T-helper 17 cell (primary cell): Measurements from ENCODE around the gene FRY. TPM values are rescaled to one million over a fixed set of nuclear protein-coding genes. Genes with fewer than 3 reads are reported as not detected.
A peak's percentile ranks its signal among the peaks of the same experiment; 100 is the strongest.

Experiments used
- ATAC-seq: fragments of 150-1000 bp; cut with Tn5 transposase; 2 replicates; pipeline ENCODE4 v1.10.0; 2021; ENCODE audit warnings: mild to moderate bottlenecking, moderate library complexity
- DNase-seq, 3 donors: peaks; one replicate each; pipeline versions ENCODE4 v3.0.0 to v3.0.0-alpha.2; 2020 to 2021
- H3K9me3 ChIP-seq: one replicate; pipeline ENCODE4 v1.7.0; 2013; ENCODE audit warnings: low read length, mild to moderate bottlenecking; ENCODE audit not compliant: control insufficient read depth, poor library complexity, severe bottlenecking
- H3K27ac Mint-ChIP-seq: one replicate; pipeline ENCODE4 v1.8.0; 2022; ENCODE audit warnings: mild to moderate bottlenecking, moderate library complexity, mixed read lengths
- H3K27me3 Mint-ChIP-seq: one replicate; pipeline ENCODE4 v1.8.0; 2022; ENCODE audit warnings: mixed read lengths
- H3K36me3 Mint-ChIP-seq: one replicate; pipeline ENCODE4 v1.8.0; 2022; ENCODE audit warnings: low read depth, mixed read lengths
- H3K4me1 Mint-ChIP-seq: one replicate; pipeline ENCODE4 v1.8.0; 2022; ENCODE audit warnings: mild to moderate bottlenecking, mixed read lengths
- H3K4me3 Mint-ChIP-seq: one replicate; pipeline ENCODE4 v1.8.0; 2022; ENCODE audit warnings: mild to moderate bottlenecking, moderate library complexity, mixed read lengths
- total RNA-seq, 4 donors: library from RNA in 2 of 4; stranded (reverse) in 2 of 4; gene quantifications; one replicate each; pipeline ENCODE4 v1.2.3 and lab custom pipeline; 2022 to 2026

Gene FRY
- total RNA-seq, 2 donors from 2014 or later, result 46.3 to 68.8 TPM

DNA sequence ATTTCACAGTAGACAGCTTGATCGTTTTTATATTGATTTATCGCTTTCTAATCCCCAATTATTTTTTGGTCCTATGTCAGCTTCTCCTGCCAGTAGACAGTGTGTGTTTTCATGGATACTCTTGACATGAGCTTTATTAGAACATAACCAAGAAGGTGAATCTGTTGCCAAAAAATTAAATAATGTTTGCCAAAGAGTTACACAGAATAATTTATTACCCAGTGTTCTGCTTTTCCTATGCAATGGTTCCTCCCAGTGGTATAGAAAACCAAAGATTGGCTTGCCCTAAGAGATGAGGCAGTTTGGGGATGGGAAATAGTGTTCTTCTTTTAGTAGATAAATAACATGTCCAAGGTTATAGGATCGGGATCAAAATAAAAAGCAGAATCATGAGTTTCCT lies 8.5 kb upstream of the FRY start:
- no peak overlapping the region for H3K4me3 Mint-ChIP-seq
- ATAC-seq (no peak), DNase-seq (no peak)
- H3K4me1 Mint-ChIP-seq, result peaks cover 9% of the 10 kb centered on the region
- no peak overlapping the region for H3K27ac Mint-ChIP-seq
- H3K27me3 Mint-ChIP-seq, result no peaks in the 10 kb centered on the region
- no peaks in the 10 kb centered on the region for H3K36me3 Mint-ChIP-seq
- H3K9me3 ChIP-seq, result no peaks in the 10 kb centered on the region

DNA sequence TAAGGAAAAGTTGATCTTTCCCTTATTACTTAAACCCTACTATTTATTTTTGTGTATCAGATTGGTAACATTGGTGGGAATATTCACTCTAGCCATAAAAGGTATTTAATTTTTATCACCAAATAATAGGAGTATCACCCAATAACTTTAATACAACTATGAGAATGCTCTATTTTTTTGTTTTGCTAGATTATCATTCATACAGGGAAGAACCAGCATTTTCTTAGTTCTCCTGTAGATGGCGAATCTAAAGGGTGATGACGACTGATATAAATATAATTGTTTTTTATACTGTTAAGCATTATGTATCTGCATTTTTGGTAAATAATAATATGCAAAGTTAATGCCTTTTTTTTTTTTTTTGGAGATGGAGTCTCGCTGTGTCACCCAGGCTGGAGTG lies 7.9 kb upstream of the FRY start:
- no peaks in the 10 kb centered on the region for H3K27me3 Mint-ChIP-seq
- peaks cover 12% of the 10 kb centered on the region for H3K4me1 Mint-ChIP-seq

DNA sequence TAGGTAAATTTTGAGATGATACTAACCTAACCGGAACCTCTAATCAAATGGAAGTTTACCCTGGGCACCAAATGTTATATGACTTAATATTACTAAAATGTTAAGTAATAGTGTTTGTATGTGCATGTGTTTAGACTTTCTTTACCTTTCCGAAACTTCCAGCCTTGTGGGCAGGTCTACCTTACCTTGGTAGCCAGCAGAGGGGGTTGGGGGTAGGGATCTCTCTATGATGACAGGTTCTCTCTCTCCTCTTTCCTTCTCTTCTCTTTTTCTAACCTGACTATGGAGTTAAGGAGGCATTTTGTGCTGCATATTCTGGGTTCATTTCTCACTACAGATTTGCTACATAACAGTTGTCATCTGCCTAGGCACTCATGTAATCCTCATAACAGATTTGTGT lies 6.8 kb upstream of the FRY start:
- peak overlapping the region; percentile 39 for H3K27ac Mint-ChIP-seq

More for the DNA sequence above, 7.9 kb upstream of the FRY start:
- ATAC-seq (no peak), DNase-seq (no peak)
- Mint-ChIP-seq H3K4me3 (no peak overlapping the region), H3K27ac (no peak overlapping the region), H3K36me3 (no peaks in the 10 kb centered on the region)
- no peaks in the 10 kb centered on the region for H3K9me3 ChIP-seq

DNA sequence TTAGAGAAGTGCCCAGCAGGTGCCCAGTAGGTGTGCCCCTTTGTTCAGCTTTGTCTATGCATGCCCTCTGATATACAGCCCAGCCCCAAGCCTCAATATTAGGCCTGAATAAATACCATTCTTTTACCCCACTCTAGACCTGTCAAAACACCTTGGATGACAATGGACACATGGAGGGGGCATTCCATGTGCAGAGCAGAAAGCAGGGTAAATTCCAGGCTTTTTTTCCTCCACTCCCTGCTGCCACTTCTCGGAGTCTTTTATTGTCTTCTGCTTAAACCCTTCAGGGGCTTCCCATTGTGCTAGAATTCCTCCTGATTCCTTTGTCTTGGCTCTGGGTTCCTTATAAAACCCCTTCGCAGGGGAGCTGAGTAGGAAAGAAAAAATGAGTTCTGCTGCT lies 5.8 kb upstream of the FRY start:
- Mint-ChIP-seq H3K4me1 (peaks cover 12% of the 10 kb centered on the region), H3K36me3 (no peaks in the 10 kb centered on the region), H3K27me3 (no peaks in the 10 kb centered on the region), H3K27ac (peak overlapping the region; percentile 39), H3K4me3 (no peak overlapping the region)
- H3K9me3 ChIP-seq, result no peaks in the 10 kb centered on the region
- ATAC-seq (no peak), DNase-seq (no peak)

More for the DNA sequence above, 6.8 kb upstream of the FRY start:
- Mint-ChIP-seq H3K36me3 (no peaks in the 10 kb centered on the region), H3K4me1 (peaks cover 12% of the 10 kb centered on the region), H3K27me3 (no peaks in the 10 kb centered on the region), H3K4me3 (no peak overlapping the region)
- no peak for DNase-seq
- no peak for ATAC-seq
- no peaks in the 10 kb centered on the region for H3K9me3 ChIP-seq

DNA sequence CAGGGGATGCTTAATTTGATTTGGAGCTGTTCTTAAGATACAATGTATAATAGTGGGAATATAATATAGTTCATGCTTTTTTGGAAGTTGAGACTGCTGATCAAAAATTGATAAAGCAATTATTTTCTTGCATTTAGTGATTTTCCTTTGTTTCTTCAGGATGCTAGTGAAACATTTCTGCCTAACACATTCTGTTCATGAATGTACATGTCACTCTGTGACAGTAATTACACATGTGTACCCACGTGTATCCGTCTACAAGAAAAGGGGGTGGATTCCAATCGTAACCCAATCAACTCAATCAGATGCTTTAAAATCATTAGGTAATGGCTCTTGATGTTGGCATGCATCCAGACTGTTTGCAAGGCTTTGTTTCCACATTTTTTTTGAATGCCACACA lies 5.0 kb upstream of the FRY start:
- H3K27ac Mint-ChIP-seq, result no peak overlapping the region
- H3K4me3 Mint-ChIP-seq, result no peak overlapping the region
- H3K36me3 Mint-ChIP-seq, result no peaks in the 10 kb centered on the region
- ATAC-seq (no peak), DNase-seq (no peak)
- H3K27me3 Mint-ChIP-seq, result no peaks in the 10 kb centered on the region
- no peaks in the 10 kb centered on the region for H3K9me3 ChIP-seq
- H3K4me1 Mint-ChIP-seq, result peaks cover 15% of the 10 kb centered on the region

DNA sequence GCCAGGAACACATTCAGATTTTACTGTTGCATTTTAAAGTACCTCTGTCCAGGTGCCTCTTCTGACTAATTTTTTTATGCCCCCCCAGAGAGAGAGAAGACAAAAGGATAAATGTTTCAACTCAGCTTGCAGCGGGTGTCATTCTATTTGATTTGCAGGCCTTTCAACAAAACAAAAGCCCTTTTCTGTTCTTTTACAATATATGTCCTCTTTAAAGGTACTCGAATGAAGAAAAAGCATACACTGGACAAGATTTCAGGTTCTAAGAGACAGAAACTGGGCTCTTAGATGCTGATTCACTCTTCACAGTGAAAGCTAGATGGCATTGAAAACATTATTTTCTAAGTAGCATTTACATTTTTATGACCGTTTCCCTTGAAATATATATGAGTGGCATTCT lies 2.9 kb upstream of the FRY start:
- no peak overlapping the region for H3K4me3 Mint-ChIP-seq
- H3K27me3 Mint-ChIP-seq, result no peaks in the 10 kb centered on the region
- peaks cover 22% of the 10 kb centered on the region for H3K4me1 Mint-ChIP-seq
- H3K36me3 Mint-ChIP-seq, result peaks cover 2% of the 10 kb centered on the region
- peak overlapping the region; percentile 57 for H3K27ac Mint-ChIP-seq
- DNase-seq (no peak), ATAC-seq (no peak)
- H3K9me3 ChIP-seq, result no peaks in the 10 kb centered on the region

DNA sequence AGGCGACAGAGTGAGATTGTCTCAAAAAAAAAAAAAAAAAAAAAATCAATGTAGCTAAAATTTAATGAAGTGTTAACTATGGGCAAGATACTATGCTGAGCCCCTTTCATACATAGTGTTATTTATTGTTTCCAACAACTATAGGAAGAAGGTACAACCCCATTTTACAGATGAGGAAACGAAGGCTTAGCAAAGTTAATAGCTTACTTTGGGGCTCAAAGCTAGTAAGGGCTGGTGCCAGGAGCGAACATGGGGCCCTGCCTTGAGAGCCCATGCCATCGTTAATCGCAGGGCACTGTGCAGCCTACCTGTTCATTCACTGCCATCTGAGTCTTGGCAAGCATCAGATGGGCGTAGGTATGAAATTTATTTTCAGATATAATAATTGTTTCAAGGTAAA lies 1.9 kb upstream of the FRY start:
- Mint-ChIP-seq H3K4me3 (no peak overlapping the region), H3K4me1 (peaks cover 30% of the 10 kb centered on the region), H3K36me3 (peaks cover 2% of the 10 kb centered on the region), H3K27me3 (no peaks in the 10 kb centered on the region), H3K27ac (peak overlapping the region; percentile 57)
- H3K9me3 ChIP-seq, result no peaks in the 10 kb centered on the region
- no peak for ATAC-seq
- DNase-seq, result no peak

DNA sequence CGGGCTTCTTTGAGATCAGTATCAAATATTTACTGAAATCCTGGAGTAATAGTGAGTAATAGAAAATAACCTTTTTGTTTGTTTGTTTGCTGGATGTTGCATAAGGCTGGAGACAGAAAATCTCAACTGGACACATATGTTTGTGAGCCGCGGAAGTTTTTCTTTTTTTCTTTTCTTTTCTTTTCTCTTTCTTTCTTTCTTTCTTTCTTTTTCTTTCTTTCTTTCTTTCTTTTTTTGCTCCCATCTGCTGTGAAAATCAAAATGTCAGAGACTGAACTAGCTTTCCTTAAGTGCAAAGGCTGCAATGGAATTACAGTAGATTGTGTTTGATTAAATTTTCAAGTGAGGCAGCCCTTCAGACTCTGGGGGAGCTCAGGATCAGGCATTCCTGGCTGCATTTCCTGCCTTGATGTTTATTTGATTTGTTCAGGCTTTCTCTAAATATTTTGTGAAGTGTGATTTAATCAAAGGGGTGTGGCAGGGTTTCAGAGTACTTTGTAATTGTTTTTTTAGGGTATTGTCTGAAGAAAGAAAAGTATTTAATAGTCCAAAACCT lies 319 bp downstream of the FRY start:
- Mint-ChIP-seq H3K4me3 (peak overlapping the region; percentile 96), H3K36me3 (peaks cover 2% of the 10 kb centered on the region), H3K27ac (peak overlapping the region; percentile 96), H3K4me1 (peaks cover 47% of the 10 kb centered on the region), H3K27me3 (no peaks in the 10 kb centered on the region)
- ATAC-seq, result no peak
- DNase-seq, result no peak
- no peaks in the 10 kb centered on the region for H3K9me3 ChIP-seq

DNA sequence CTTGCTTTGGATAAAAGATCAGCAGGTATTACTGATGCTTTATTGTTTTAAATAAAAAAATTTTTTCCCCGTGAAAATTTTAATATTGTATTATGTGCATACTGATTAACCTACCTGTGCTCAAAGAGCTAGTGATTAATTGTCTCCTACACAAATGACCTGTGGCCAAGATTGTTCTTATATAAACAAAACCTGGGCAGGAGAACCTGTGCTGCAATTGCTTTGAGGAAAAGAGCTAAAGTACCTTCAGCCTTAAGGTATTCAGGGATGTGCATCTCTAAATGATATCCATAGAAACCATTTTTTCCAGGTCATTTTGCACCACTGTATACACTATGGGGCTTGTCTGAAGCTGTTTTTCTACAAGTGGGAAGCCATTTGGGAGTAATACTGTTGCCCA lies 1.2 kb downstream of the FRY start:
- Mint-ChIP-seq H3K27ac (peak overlapping the region; percentile 96), H3K36me3 (peaks cover 2% of the 10 kb centered on the region), H3K4me3 (peak overlapping the region; percentile 96), H3K4me1 (peaks cover 54% of the 10 kb centered on the region), H3K27me3 (no peaks in the 10 kb centered on the region)
- no peak for ATAC-seq
- no peak for DNase-seq
- H3K9me3 ChIP-seq, result no peaks in the 10 kb centered on the region

DNA sequence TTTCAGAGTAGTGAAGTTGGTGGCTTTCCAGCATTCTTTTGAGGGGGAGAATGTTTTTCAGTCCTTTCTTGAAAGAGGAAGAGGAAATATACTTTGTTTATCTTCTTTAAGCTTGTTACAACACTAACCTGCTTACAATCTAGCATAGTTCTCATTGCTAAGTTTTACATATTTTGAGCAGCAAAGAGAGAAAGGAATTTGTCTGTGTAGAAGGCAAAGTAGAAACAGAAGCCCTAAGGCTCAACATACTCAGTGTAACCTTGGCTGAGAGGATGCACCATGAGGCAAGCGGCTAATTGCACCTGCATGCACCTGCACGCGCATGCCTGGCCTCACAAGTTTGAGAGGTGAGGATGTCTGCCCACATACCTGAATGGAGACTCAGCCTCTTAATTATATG lies 2.2 kb downstream of the FRY start:
- DNase-seq, result no peak
- Mint-ChIP-seq H3K4me3 (peak overlapping the region; percentile 39), H3K27me3 (no peaks in the 10 kb centered on the region), H3K36me3 (peaks cover 2% of the 10 kb centered on the region), H3K4me1 (peaks cover 57% of the 10 kb centered on the region), H3K27ac (peak overlapping the region; percentile 96)
- no peaks in the 10 kb centered on the region for H3K9me3 ChIP-seq
- no peak for ATAC-seq

DNA sequence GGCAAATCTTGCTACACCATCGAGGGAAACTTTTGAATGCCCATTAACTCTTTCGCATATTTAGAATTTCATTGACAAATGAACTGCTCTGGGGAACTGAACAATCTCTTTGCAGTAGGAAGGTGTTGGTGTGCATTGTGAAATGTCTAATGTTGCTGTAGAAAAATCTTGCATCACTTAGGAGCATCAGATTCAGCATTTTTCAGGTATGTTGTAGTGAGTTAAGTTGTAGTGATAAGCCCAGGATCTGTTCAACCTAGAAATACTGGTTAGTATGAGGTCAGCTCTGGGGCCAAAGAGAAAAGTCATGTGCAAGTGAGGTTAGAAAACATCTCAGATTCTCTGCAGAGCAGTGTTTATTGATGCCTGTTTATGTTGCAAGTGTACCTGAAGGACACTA lies 4.1 kb downstream of the FRY start:
- no peak for DNase-seq
- ATAC-seq, result no peak
- no peaks in the 10 kb centered on the region for H3K27me3 Mint-ChIP-seq
- H3K36me3 Mint-ChIP-seq, result peaks cover 2% of the 10 kb centered on the region
- peak overlapping the region; percentile 85 for H3K4me3 Mint-ChIP-seq
- no peaks in the 10 kb centered on the region for H3K9me3 ChIP-seq
- H3K4me1 Mint-ChIP-seq, result peaks cover 61% of the 10 kb centered on the region
- peak overlapping the region; percentile 81 for H3K27ac Mint-ChIP-seq

DNA sequence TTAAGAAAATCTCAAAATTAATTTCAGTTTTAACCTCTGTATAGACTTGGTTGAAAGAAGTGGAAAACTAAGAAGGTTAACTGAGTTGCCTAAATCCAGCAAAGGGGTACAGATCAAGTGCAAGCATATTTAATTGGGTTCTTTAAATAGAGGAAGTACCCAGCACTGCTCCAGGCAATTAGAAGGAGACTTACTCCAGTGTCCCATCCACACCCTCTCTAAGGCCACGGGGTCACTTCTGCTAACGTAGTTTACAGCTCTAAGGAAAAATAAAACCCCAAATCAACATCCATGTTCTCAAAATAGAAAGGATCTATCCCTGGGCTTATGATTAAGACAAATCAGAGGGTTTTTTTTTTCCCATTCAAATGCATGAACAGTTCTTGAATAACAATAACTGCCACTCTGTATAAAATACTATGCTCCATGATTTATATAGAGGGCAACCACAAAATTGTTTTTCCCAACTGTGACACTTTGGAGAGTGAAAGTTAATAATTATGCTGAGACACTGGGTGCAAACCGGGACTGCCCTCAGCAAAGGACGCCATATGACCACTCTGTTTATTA lies 4.6 kb downstream of the FRY start:
- DNase-seq (no peak), ATAC-seq (no peak)
- peak overlapping the region; percentile 81 for H3K27ac Mint-ChIP-seq
- H3K4me1 Mint-ChIP-seq, result peaks cover 60% of the 10 kb centered on the region
- no peaks in the 10 kb centered on the region for H3K27me3 Mint-ChIP-seq
- H3K4me3 Mint-ChIP-seq, result peak overlapping the region; percentile 85
- peaks cover 2% of the 10 kb centered on the region for H3K36me3 Mint-ChIP-seq
- no peaks in the 10 kb centered on the region for H3K9me3 ChIP-seq

DNA sequence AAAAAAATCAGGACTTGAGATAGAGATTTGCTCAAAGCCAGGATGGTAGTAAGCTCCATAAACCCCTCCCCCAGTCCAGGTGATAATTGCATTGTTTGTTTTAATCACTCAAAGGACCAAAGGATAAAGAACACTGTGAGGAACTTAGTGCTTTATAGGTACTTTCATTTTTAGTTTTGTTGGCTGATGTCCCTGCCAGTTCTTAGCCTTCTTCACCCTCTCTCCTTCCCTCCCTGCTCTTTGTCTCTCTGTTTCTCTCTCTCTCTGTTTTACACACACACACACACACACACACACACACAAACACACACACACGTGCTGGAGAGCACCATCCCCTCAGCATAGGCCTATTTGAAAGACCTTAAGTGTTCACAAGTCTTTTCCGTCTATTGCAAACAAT lies 5.2 kb downstream of the FRY start:
- peak overlapping the region; percentile 85 for H3K4me3 Mint-ChIP-seq
- no peaks in the 10 kb centered on the region for H3K9me3 ChIP-seq
- peaks cover 60% of the 10 kb centered on the region for H3K4me1 Mint-ChIP-seq
- H3K27ac Mint-ChIP-seq, result peak overlapping the region; percentile 81
- DNase-seq (no peak), ATAC-seq (peak; percentile 48)
- no peaks in the 10 kb centered on the region for H3K27me3 Mint-ChIP-seq
- peaks cover 2% of the 10 kb centered on the region for H3K36me3 Mint-ChIP-seq

DNA sequence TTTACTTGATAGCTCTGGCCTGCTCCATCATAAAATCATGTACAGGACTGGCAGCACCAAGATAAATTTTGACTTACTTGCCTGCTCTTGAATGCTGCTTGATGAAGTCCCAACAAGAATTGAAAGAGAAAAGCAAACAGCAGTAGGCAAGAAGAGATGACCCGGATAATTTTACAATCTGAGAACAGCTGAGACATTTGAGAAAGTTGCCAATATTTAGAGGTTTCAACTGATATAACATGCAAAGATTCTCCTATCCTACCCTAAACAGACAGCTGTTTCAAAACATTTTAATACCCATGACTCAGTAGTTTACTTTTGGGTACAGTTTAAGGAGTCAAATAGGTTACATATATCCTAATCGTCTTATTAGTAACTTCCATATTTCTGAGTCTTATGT lies 5.9 kb downstream of the FRY start:
- H3K9me3 ChIP-seq, result no peaks in the 10 kb centered on the region
- no peak for DNase-seq
- Mint-ChIP-seq H3K27me3 (no peaks in the 10 kb centered on the region), H3K4me3 (peak overlapping the region; percentile 85), H3K4me1 (peaks cover 56% of the 10 kb centered on the region), H3K36me3 (no peaks in the 10 kb centered on the region), H3K27ac (peak overlapping the region; percentile 81)
- ATAC-seq, result no peak
